ENCODE data around the gene KRTAP12-2. TPM values are rescaled to one million over a fixed set of nuclear protein-coding genes. Genes with fewer than 3 reads are reported as not detected.
"Not testable (repeated sequence)": the region's sequence is repeated elsewhere in the genome, so short reads cannot be mapped to it uniquely, and the experiment has no call there.

KRTAP12-2 gene
- polyA plus RNA-seq, 1 experiment = not detected

GRCh38 chr21:44671911-44672310, 5.2 kb upstream of the KRTAP12-2 start:
- Histone ChIP-seq H3K27ac (ENCODE audit: low read depth, low read length) (no peak overlapping the region), H3K27me3 (ENCODE audit: control insufficient read depth, insufficient read depth, low read length) (peaks cover 5% of the 10 kb centered on the region), H3K4me3 (ENCODE audit: low read depth, low read length) (no peak overlapping the region), H3K9me3 (ENCODE audit: control insufficient read depth, insufficient read depth, low read length) (no peaks in the 10 kb centered on the region; the same call in 1 of the 2 replicates)
- POLR2A ChIA-PET = no interaction called here
- no peak for TF ChIP-seq CTCF (IDR thresholded peaks at IDR 0.05; ENCODE audit: low read depth, low read length)
- CTCF ChIA-PET = no interaction called here
- DNase-seq (ENCODE audit: low read depth, low spot score) = no peak

- Histone ChIP-seq H3K27me3 (ENCODE audit: control insufficient read depth, insufficient read depth, low read length) (peaks cover 5% of the 10 kb centered on the region), H3K4me3 (ENCODE audit: low read depth, low read length) (no peak overlapping the region), H3K9me3 (ENCODE audit: control insufficient read depth, insufficient read depth, low read length) (no peaks in the 10 kb centered on the region; the same call in 1 of the 2 replicates), H3K27ac (ENCODE audit: low read depth, low read length) (no peak overlapping the region)
- no peak for TF ChIP-seq CTCF (IDR thresholded peaks at IDR 0.05; ENCODE audit: low read depth, low read length)
- ChIA-PET POLR2A (no interaction called here), CTCF (no interaction called here)
- no peak for DNase-seq (ENCODE audit: low read depth, low spot score)
Measured at GRCh38 chr21:44670642-44671432, 4.1 kb upstream of the KRTAP12-2 start.

- no peak for TF ChIP-seq CTCF (IDR thresholded peaks at IDR 0.05; ENCODE audit: low read depth, low read length)
- H3K9me3 ChIP-seq (ENCODE audit: control insufficient read depth, insufficient read depth, low read length) = no peaks in the 10 kb centered on the region; the same call in 1 of the 2 replicates
- ChIA-PET CTCF (interaction anchor here (0.6 kb wide), 1 partner anchor 16 kb away, joined by 4 read pairs; no protein-coding TSS in a partner anchor), POLR2A (no interaction called here)
- H3K27me3 ChIP-seq (ENCODE audit: control insufficient read depth, insufficient read depth, low read length) = peaks cover 2% of the 10 kb centered on the region
- H3K4me3 ChIP-seq (ENCODE audit: low read depth, low read length) = no peak overlapping the region
- H3K27ac ChIP-seq (ENCODE audit: low read depth, low read length) = no peak overlapping the region
- DNase-seq (ENCODE audit: low read depth, low spot score) = no peak
Measured at GRCh38 chr21:44667612-44668011, 885 bp upstream of the KRTAP12-2 start.

- TF ChIP-seq CTCF (IDR thresholded peaks at IDR 0.05; ENCODE audit: low read depth, low read length) = no peak
- Histone ChIP-seq H3K4me3 (ENCODE audit: low read depth, low read length) (no peak overlapping the region), H3K27ac (ENCODE audit: low read depth, low read length) (no peak overlapping the region), H3K9me3 (ENCODE audit: control insufficient read depth, insufficient read depth, low read length) (no peaks in the 10 kb centered on the region; the same call in 1 of the 2 replicates), H3K27me3 (ENCODE audit: control insufficient read depth, insufficient read depth, low read length) (no peaks in the 10 kb centered on the region)
- ChIA-PET POLR2A (no interaction called here), CTCF (no interaction called here)
- no peak for DNase-seq (ENCODE audit: low read depth, low spot score)
Measured at GRCh38 chr21:44664691-44665090, 2.0 kb downstream of the KRTAP12-2 start.

GRCh38 chr21:44661567-44661966, 5.2 kb downstream of the KRTAP12-2 start:
- POLR2A ChIA-PET; H3K27ac ChIP-seq (ENCODE audit: low read depth, low read length); H3K4me3 ChIP-seq (ENCODE audit: low read depth, low read length); H3K27me3 ChIP-seq (ENCODE audit: control insufficient read depth, insufficient read depth, low read length); CTCF ChIA-PET; DNase-seq (ENCODE audit: low read depth, low spot score); H3K9me3 ChIP-seq (ENCODE audit: control insufficient read depth, insufficient read depth, low read length): not testable (repeated sequence)

All from AG04450 (cell line).